Right lobe of liver (tissue), 4 donors: ENCODE measurements around the gene RIMS1.

Experiments used
- POLR2A ChIP-seq: fragments of 450-650 bp; IDR thresholded peaks from one replicate; pipeline ENCODE4 v1.6.1; 2017; ENCODE audit warnings: antibody characterized with exemption, mild to moderate bottlenecking
- TF ChIP-seq, protein P1 (sequence below), 4 donors: fragments of 200-600 bp in 3 of 4; fragments of 450-650 bp in 1 of 4; IDR thresholded peaks; one replicate each; pipeline versions ENCODE4 v1.5.1 to v1.8.0; 2016 to 2022; ENCODE audit warnings: antibody characterized with exemption in 4 of 4, mild to moderate bottlenecking in 2 of 4
- donor health status: DM: no; HTN: no; CAD: no.
- donor health status: DM: no; HTN: no; CAD: no.
- donor health status: DM: no; HTN: yes; CAD: no.

DNA sequence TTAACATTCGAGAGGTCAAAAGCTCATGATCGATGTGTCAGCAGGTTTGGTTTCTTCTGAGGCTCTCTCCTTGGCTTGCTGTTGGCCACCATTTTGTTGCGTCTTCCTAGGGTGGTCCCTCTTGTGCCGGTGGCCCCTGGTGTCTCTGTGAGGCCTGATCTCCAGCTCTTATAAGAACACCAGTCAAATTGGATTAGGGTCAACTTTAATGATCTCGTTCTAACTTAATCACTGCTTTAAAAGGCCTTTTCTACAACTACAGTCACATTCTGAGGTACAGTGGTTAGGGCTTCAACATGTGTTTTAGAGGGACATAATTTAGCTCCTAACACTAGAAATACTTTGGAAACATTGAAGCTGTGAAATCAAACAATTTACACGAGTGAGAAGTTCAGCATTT is 494.7 kb downstream of the RIMS1 start:
- TF ChIP-seq, protein P1, sequence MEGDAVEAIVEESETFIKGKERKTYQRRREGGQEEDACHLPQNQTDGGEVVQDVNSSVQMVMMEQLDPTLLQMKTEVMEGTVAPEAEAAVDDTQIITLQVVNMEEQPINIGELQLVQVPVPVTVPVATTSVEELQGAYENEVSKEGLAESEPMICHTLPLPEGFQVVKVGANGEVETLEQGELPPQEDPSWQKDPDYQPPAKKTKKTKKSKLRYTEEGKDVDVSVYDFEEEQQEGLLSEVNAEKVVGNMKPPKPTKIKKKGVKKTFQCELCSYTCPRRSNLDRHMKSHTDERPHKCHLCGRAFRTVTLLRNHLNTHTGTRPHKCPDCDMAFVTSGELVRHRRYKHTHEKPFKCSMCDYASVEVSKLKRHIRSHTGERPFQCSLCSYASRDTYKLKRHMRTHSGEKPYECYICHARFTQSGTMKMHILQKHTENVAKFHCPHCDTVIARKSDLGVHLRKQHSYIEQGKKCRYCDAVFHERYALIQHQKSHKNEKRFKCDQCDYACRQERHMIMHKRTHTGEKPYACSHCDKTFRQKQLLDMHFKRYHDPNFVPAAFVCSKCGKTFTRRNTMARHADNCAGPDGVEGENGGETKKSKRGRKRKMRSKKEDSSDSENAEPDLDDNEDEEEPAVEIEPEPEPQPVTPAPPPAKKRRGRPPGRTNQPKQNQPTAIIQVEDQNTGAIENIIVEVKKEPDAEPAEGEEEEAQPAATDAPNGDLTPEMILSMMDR (IDR thresholded peaks at IDR 0.05): no peak
- no peak for TF ChIP-seq POLR2A
